HG03521 (cell line): Measurements from ENCODE around the gene MAP2K3.

ENCODE experiments used
- ATAC-seq: cut with Tn5 transposase; IDR thresholded peaks from one replicate; pipeline ENCODE4 v1.9.1; 2021; ENCODE audit warnings: mild to moderate bottlenecking, moderate library complexity; ENCODE audit not compliant: unreplicated experiment

Gene MAP2K3

GRCh38 chr17:21252796-21253645 is 31.5 kb upstream of the MAP2K3 start, which contains the start of gene NATD1:
Gene NATD1 (minus strand): TSS chr17:21253410. CDS start chr17:21253264, 146 bp downstream.
- peak; percentile 56 for ATAC-seq

- peak; percentile 3 for ATAC-seq
Observed at GRCh38 chr17:21253646-21254441, 30.7 kb upstream of the MAP2K3 start.

GRCh38 chr17:21258593-21258992 is 25.9 kb upstream of the MAP2K3 start:
- no peak for ATAC-seq

- no peak for ATAC-seq
Observed at GRCh38 chr17:21262259-21262993, 22.1 kb upstream of the MAP2K3 start.

GRCh38 chr17:21263376-21263775 is 21.1 kb upstream of the MAP2K3 start:
- ATAC-seq = no peak

GRCh38 chr17:21268596-21269188 is 15.8 kb upstream of the MAP2K3 start:
- no peak for ATAC-seq

GRCh38 chr17:21269394-21269793 is 15.1 kb upstream of the MAP2K3 start:
- ATAC-seq = no peak

- no peak for ATAC-seq
Observed at GRCh38 chr17:21271454-21272183, 12.9 kb upstream of the MAP2K3 start.

GRCh38 chr17:21272250-21272649 is 12.3 kb upstream of the MAP2K3 start:
- no peak for ATAC-seq

- ATAC-seq = no peak
Observed at GRCh38 chr17:21272881-21273792, 11.4 kb upstream of the MAP2K3 start.

- ATAC-seq = peak; percentile 12
Observed at GRCh38 chr17:21275047-21275578, 9.4 kb upstream of the MAP2K3 start.

GRCh38 chr17:21275579-21276263 is 8.8 kb upstream of the MAP2K3 start:
- peak; percentile 89 for ATAC-seq

- ATAC-seq = no peak
Observed at GRCh38 chr17:21276264-21276588, 8.3 kb upstream of the MAP2K3 start.

GRCh38 chr17:21277332-21277731 is 7.2 kb upstream of the MAP2K3 start:
- no peak for ATAC-seq

- no peak for ATAC-seq
Observed at GRCh38 chr17:21278450-21279197, 5.9 kb upstream of the MAP2K3 start.

GRCh38 chr17:21279198-21279535 is 5.3 kb upstream of the MAP2K3 start:
- ATAC-seq = no peak

GRCh38 chr17:21279582-21279981 is 4.9 kb upstream of the MAP2K3 start:
- ATAC-seq = no peak

- ATAC-seq = no peak
Observed at GRCh38 chr17:21280081-21280518, 4.4 kb upstream of the MAP2K3 start.
